ENCODE results near the gene HOXA4.

DNA sequence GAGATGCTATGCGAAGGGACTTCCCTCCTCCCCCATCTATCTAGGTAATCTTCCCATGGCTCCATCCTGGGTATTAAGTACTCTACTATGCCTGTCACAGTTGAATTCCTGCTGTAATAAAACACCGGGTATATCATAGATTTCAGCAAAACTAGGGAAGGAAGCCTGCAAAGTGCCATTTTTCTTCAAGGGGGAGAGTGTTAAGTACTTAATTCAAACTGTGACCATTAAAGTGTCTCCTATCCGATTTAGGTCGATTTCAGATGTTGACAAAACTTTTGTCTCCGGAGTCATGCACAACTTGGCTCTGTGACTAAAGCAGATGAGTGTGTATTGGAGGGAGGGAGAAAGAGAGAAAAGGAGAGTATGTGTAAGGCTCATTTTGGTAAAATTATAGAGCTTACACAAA, 4.6 kb downstream of the HOXA4 start:
- TF ChIP-seq POLR2A (IDR thresholded peaks at IDR 0.05) = no peak
- TF ChIP-seq CTCF (IDR thresholded peaks at IDR 0.05) = no peak
